Astrocyte (in vitro differentiated cells and primary cell): ENCODE data around the gene QRICH1.

Experiments
- EZH2 ChIP-seq: IDR thresholded peaks from 2 replicates; pipeline ENCODE4 v1.6.1; 2012; ENCODE audit warnings: mild to moderate bottlenecking, low read length, inconsistent platforms; ENCODE audit not compliant: insufficient read depth
- TF ChIP-seq, protein P1 (sequence below): IDR thresholded peaks from 2 replicates; pipeline ENCODE4 v1.5.1; 2011; ENCODE audit warnings: low read depth, mild to moderate bottlenecking, inconsistent platforms, low read length, moderate library complexity; ENCODE audit not compliant: insufficient read depth

GRCh38 chr3:49035281-49035680 lies 58.6 kb downstream of the QRICH1 start:
- TF ChIP-seq EZH2: no peak
- TF ChIP-seq, protein P1, sequence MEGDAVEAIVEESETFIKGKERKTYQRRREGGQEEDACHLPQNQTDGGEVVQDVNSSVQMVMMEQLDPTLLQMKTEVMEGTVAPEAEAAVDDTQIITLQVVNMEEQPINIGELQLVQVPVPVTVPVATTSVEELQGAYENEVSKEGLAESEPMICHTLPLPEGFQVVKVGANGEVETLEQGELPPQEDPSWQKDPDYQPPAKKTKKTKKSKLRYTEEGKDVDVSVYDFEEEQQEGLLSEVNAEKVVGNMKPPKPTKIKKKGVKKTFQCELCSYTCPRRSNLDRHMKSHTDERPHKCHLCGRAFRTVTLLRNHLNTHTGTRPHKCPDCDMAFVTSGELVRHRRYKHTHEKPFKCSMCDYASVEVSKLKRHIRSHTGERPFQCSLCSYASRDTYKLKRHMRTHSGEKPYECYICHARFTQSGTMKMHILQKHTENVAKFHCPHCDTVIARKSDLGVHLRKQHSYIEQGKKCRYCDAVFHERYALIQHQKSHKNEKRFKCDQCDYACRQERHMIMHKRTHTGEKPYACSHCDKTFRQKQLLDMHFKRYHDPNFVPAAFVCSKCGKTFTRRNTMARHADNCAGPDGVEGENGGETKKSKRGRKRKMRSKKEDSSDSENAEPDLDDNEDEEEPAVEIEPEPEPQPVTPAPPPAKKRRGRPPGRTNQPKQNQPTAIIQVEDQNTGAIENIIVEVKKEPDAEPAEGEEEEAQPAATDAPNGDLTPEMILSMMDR: no peak
